Measurements from ENCODE around the gene ABCB6.
"Not testable (repeated sequence)": the region's sequence is repeated elsewhere in the genome, so short reads cannot be mapped to it uniquely, and the experiment has no call there.

ABCB6 gene

GRCh38 chr2:219213486-219214071 lies 5.2 kb downstream of the ABCB6 start:
- no peak for DNase-seq (ENCODE audit: low spot score)

GRCh38 chr2:219213026-219213415 lies 5.7 kb downstream of the ABCB6 start:
- no peak for DNase-seq (ENCODE audit: low spot score)

GRCh38 chr2:219210886-219211362 lies 7.8 kb downstream of the ABCB6 start:
- DNase-seq (ENCODE audit: low spot score): no peak

GRCh38 chr2:219210196-219210885 lies 8.4 kb downstream of the ABCB6 start:
- DNase-seq (ENCODE audit: low spot score): no peak

GRCh38 chr2:219209236-219210195 lies 9.2 kb downstream of the ABCB6 start:
- DNase-seq (ENCODE audit: low spot score): no peak

GRCh38 chr2:219207884-219208740 lies 10.6 kb downstream of the ABCB6 start:
- DNase-seq (ENCODE audit: low spot score): no peak

- DNase-seq (ENCODE audit: low spot score): no peak
Observed at GRCh38 chr2:219207134-219207883, 11.4 kb downstream of the ABCB6 start.

GRCh38 chr2:219206328-219207133 lies 12.2 kb downstream of the ABCB6 start, which contains the start of gene ZFAND2B:
ZFAND2B (plus strand) TSS chr2:219206782; CDS start chr2:219206988, 206 bp downstream.
- peak; percentile 100 for DNase-seq (ENCODE audit: low spot score)

GRCh38 chr2:219205981-219206327 lies 12.8 kb downstream of the ABCB6 start:
- no peak for DNase-seq (ENCODE audit: low spot score)

- DNase-seq (ENCODE audit: low spot score): no peak
Observed at GRCh38 chr2:219205165-219205538, 13.6 kb downstream of the ABCB6 start.

GRCh38 chr2:219204425-219205164 lies 14.2 kb downstream of the ABCB6 start:
- no peak for DNase-seq (ENCODE audit: low spot score)

GRCh38 chr2:219201331-219201730 lies 17.4 kb downstream of the ABCB6 start:
- DNase-seq (ENCODE audit: low spot score): not testable (repeated sequence)

- DNase-seq (ENCODE audit: low spot score): not testable (repeated sequence)
Observed at GRCh38 chr2:219200502-219201326, 18.0 kb downstream of the ABCB6 start.

GRCh38 chr2:219199470-219200211 lies 19.1 kb downstream of the ABCB6 start:
- DNase-seq (ENCODE audit: low spot score): no peak

- DNase-seq (ENCODE audit: low spot score): no peak
Observed at GRCh38 chr2:219198974-219199373, 19.8 kb downstream of the ABCB6 start.

GRCh38 chr2:219197388-219197787 lies 21.4 kb downstream of the ABCB6 start:
- no peak for DNase-seq (ENCODE audit: low spot score)

- no peak for DNase-seq (ENCODE audit: low spot score)
Observed at GRCh38 chr2:219186754-219187456, 31.9 kb downstream of the ABCB6 start.

Measured in iPS-NIHi11 (cell line).